Fibroblast of mammary gland (primary cell): ENCODE data around the gene ARHGEF28.

Experiments
- DNase-seq: peaks from one replicate; pipeline ENCODE4 v3.0.0-alpha.2; 2010; ENCODE audit warnings: low read depth
- H3K4me3 ChIP-seq: 2 replicates; pipeline ENCODE4 v1.5.1; 2011; ENCODE audit warnings: low read depth, mild to moderate bottlenecking, low read length, moderate library complexity; ENCODE audit not compliant: control insufficient read depth
- TF ChIP-seq, protein P1 (sequence below): conservative IDR thresholded peaks from 2 replicates; pipeline ENCODE4 v1.5.1; 2011; ENCODE audit warnings: low read depth, low read length, inconsistent platforms; ENCODE audit not compliant: control insufficient read depth, insufficient read depth

Gene ARHGEF28

DNA sequence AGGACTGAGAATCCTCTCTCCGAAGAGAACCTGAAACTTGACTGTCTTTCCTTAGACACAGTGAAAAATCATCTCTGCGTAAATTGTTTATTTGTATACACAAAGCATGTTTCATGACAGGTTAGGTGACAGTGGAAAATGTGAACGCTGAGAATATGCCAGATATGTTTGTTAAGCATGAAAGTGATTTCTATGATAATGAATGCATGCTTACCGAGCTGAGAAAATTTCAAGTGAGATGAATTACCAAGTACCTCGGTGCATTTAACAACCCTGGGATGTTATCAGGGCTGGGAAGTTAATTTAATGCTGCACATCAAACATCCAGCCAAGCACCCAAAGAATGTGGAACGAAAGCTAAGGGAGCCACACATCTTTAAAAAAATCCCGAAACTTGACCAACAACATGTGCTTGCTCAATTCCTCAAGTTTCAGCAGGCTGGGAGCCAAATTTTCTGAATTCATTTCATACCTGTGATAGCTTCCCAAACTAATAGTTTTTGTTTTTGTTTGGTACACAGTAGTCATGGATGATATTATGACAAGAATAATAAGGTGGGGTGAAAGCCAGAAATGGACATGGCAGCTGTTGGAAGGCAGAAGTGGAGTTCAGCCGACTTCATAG, 336.9 kb downstream of the ARHGEF28 start:
- no peak overlapping the region for H3K4me3 ChIP-seq
- no peak for DNase-seq
- TF ChIP-seq, protein P1, sequence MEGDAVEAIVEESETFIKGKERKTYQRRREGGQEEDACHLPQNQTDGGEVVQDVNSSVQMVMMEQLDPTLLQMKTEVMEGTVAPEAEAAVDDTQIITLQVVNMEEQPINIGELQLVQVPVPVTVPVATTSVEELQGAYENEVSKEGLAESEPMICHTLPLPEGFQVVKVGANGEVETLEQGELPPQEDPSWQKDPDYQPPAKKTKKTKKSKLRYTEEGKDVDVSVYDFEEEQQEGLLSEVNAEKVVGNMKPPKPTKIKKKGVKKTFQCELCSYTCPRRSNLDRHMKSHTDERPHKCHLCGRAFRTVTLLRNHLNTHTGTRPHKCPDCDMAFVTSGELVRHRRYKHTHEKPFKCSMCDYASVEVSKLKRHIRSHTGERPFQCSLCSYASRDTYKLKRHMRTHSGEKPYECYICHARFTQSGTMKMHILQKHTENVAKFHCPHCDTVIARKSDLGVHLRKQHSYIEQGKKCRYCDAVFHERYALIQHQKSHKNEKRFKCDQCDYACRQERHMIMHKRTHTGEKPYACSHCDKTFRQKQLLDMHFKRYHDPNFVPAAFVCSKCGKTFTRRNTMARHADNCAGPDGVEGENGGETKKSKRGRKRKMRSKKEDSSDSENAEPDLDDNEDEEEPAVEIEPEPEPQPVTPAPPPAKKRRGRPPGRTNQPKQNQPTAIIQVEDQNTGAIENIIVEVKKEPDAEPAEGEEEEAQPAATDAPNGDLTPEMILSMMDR, result no peak

DNA sequence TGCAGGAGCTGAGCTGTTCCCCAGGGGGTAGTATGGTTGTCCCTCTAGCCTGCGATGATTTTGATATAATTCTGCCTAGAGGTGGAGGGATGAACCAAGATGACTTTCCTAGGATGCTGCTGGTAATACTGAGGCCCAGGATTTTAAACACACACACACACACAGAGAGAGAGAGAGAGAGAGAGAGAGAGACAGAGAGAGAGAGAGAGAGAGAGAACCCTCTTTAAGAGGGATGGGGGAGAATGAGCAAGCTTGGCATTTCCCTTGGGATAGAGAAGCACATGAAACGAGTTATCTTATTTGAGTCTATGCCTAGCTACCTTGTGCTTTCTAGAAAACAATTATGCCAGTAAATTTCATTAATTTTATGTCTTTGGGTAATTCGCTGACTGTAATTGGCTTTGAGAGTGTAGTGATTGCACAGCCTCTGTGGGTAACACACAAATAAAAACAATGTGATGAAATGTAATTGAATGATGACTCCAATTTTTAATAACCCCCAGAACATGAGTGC, 338.4 kb downstream of the ARHGEF28 start:
- H3K4me3 ChIP-seq, result no peak overlapping the region
- TF ChIP-seq, protein P1, result no peak
- no peak for DNase-seq

DNA sequence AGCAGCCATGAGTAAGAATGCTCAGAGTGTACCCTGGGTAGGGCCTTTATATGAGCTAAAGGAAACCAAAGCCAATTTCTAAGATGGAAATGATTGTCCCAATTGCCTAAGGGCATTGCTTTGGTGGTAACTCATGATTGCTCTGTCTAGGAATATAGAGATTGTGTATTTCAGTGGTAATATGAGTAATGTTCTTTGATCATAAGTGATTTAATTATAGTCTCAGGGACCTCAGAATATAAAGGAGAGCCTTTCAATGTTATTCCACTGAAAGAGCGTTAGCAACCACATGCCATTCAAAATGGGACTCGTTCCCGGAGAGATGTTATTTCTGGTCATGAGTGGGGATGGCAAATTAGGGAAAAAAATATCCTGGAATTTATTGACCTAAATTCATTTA, 340.5 kb downstream of the ARHGEF28 start:
- no peak overlapping the region for H3K4me3 ChIP-seq
- TF ChIP-seq, protein P1, result no peak
- DNase-seq, result no peak

DNA sequence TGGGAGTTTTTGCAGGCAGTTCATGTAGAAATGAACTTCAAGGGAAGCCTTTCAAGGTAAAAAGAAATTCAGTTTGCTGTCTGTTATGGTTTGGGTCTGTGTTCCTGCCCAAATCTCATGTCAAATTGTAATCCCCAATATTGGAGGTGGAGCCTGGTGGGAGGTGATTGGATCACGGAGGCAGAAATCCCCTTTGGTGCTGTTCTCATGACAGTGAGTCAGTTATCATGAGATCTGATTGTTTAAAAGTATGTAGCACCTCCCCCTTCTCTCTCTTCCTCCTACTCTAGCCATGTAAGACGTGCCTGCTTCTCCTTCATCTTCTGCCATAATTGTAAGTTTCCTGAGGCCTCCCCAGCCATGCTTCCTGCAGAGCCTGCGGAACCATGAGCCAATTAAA, 341.4 kb downstream of the ARHGEF28 start:
- DNase-seq, result no peak
- H3K4me3 ChIP-seq, result no peak overlapping the region
- TF ChIP-seq, protein P1, result no peak

DNA sequence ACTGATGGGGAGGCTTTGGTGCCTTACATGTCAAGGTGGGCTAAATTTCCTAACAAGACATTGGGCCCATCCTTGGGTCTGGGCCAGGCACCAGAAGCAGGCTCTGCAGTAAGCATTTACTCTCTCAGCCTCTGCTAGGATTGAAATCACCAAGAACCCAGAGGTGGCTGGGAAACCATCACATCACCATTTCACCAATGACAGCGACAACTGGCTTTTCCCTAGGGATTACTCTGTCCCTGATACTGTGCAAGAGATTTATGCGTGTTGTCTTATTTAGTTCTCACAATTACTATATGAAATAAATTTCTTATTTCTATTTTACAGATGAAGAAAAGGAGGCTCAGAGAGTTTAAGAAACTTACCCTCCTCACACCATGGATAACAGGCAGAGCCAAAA, 342.2 kb downstream of the ARHGEF28 start:
- H3K4me3 ChIP-seq, result no peak overlapping the region
- TF ChIP-seq, protein P1, result no peak
- DNase-seq, result no peak

DNA sequence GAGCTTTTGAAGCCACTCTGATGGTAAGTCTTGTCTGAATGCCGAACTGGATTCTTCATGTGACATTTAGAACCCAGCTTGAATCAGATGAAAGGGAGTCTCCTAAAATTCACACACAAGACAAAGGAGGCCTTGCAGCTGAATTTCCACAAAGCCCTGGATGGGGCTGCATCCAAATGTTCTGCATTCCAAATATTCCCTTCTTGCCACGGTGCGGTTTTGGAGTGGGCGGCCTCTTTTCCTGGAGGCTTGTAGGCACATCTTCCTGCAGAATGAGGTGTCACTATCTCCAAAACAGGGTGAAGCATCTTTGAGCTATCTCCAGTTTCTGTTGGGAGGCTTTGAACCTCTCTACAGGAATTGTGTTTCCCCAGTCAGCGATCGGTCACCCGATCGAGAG, 342.7 kb downstream of the ARHGEF28 start:
- no peak for DNase-seq
- TF ChIP-seq, protein P1, result no peak
- no peak overlapping the region for H3K4me3 ChIP-seq
